OCI-LY1 (cell line): Measurements from ENCODE around the gene FXYD6.
A peak's percentile ranks its signal among the peaks of the same experiment; 100 is the strongest.

Source experiments
- H2AFZ ChIP-seq: fragments of 200-600 bp; sonication (generic), shearing (Covaris generic); 2 replicates; pipeline ENCODE4 v1.6.0; 2014; ENCODE audit warnings: antibody characterized with exemption, mild to moderate bottlenecking, low read length
- H3F3A ChIP-seq: fragments of 200-600 bp; sonication (generic), shearing (Covaris generic); 2 replicates; pipeline ENCODE4 v1.6.0; 2014; ENCODE audit warnings: mild to moderate bottlenecking, antibody characterized with exemption, low read length, moderate library complexity; ENCODE audit not compliant: insufficient read depth
- H3K27ac ChIP-seq: fragments of 200-600 bp; sonication (generic); 2 replicates; pipeline ENCODE4 v1.5.1; 2014; ENCODE audit warnings: low read length, mixed run types, mild to moderate bottlenecking, low read depth; ENCODE audit not compliant: poor library complexity, severe bottlenecking
- H3K27me3 ChIP-seq: fragments of 200-600 bp; sonication (generic); 2 replicates; pipeline ENCODE4 v1.6.0; 2014; ENCODE audit warnings: antibody characterized with exemption, mild to moderate bottlenecking, low read length, moderate library complexity; ENCODE audit not compliant: insufficient read depth
- H3K36me3 ChIP-seq: fragments of 200-600 bp; sonication (generic); 2 replicates; pipeline ENCODE4 v1.6.1; 2014; ENCODE audit warnings: mild to moderate bottlenecking, antibody characterized with exemption, low read length, moderate library complexity, mixed read lengths; ENCODE audit not compliant: insufficient read depth
- H3K4me1 ChIP-seq: fragments of 200-600 bp; sonication (generic); 2 replicates; pipeline ENCODE4 v1.5.1; 2014; ENCODE audit warnings: mild to moderate bottlenecking, low read length, moderate library complexity; ENCODE audit not compliant: insufficient read depth, severe bottlenecking
- H3K4me2 ChIP-seq: fragments of 200-600 bp; sonication (generic), shearing (Covaris generic); 2 replicates; pipeline ENCODE4 v1.6.1; 2014; ENCODE audit warnings: low read length
- H3K4me3 ChIP-seq: fragments of 200-600 bp; sonication (generic); 2 replicates; pipeline ENCODE4 v1.5.1; 2014; ENCODE audit warnings: low read length, low read depth, mild to moderate bottlenecking, mixed read lengths; ENCODE audit not compliant: poor library complexity, severe bottlenecking
- H3K79me2 ChIP-seq: fragments of 200-600 bp; shearing (Covaris generic); 2 replicates; pipeline ENCODE4 v1.6.1; 2016; ENCODE audit warnings: mixed run types, low read length, mixed read lengths; ENCODE audit not compliant: insufficient read depth
- H3K9ac ChIP-seq: fragments of 200-600 bp; sonication (generic), shearing (Covaris generic); 2 replicates; pipeline ENCODE4 v1.6.1; 2014; ENCODE audit warnings: mild to moderate bottlenecking, low read length, mixed read lengths
- H3K9me2 ChIP-seq: fragments of 200-600 bp; sonication (generic), shearing (Covaris generic); 2 replicates; pipeline ENCODE4 v1.6.1; 2014; ENCODE audit warnings: low read depth, mild to moderate bottlenecking, low read length, mixed read lengths
- H3K9me3 ChIP-seq: fragments of 200-600 bp; shearing (Covaris generic); 2 replicates; pipeline ENCODE4 v1.6.1; 2014; ENCODE audit warnings: low read length, mixed read lengths
- H4K20me1 ChIP-seq: fragments of 200-600 bp; sonication (generic), shearing (Covaris generic); 2 replicates; pipeline ENCODE4 v1.6.0; 2016; ENCODE audit warnings: mild to moderate bottlenecking, low read length; ENCODE audit not compliant: insufficient read depth
- CTCF ChIP-seq: fragments of 200-600 bp; sonication (generic), shearing (Covaris generic); IDR thresholded peaks from 2 replicates; pipeline ENCODE4 v1.5.1; 2017; ENCODE audit warnings: mild to moderate bottlenecking, antibody characterized with exemption, low read length, moderate library complexity, mixed read lengths
- EZH2 ChIP-seq: fragments of 200-600 bp; sonication (generic), shearing (Covaris generic); IDR thresholded peaks from 2 replicates; pipeline ENCODE4 v1.8.0; 2017; ENCODE audit warnings: borderline replicate concordance, mixed run types, mild to moderate bottlenecking, antibody characterized with exemption, low read length, moderate library complexity, mixed read lengths

FXYD6 gene

GRCh38 chr11:117843666-117844484 is 32.6 kb downstream of the FXYD6 start:
- no peak overlapping the region for H3K27ac ChIP-seq
- H3K36me3 ChIP-seq: no peaks in the 10 kb centered on the region
- H3K4me3 ChIP-seq: no peak overlapping the region
- no peak overlapping the region for H2AFZ ChIP-seq
- no peaks in the 10 kb centered on the region for H4K20me1 ChIP-seq
- H3F3A ChIP-seq: no peaks in the 10 kb centered on the region
- H3K9me2 ChIP-seq: no peaks in the 10 kb centered on the region
- no peaks in the 10 kb centered on the region for H3K9me3 ChIP-seq
- peak; percentile 81 for TF ChIP-seq CTCF
- no peak for TF ChIP-seq EZH2
- H3K4me2 ChIP-seq: no peak overlapping the region
- no peaks in the 10 kb centered on the region for H3K79me2 ChIP-seq
- no peaks in the 10 kb centered on the region for H3K4me1 ChIP-seq
- no peak overlapping the region for H3K9ac ChIP-seq
- H3K27me3 ChIP-seq: no peaks in the 10 kb centered on the region

- Histone ChIP-seq H3K9ac (no peak overlapping the region), H3K36me3 (no peaks in the 10 kb centered on the region), H3K9me3 (no peaks in the 10 kb centered on the region), H3K79me2 (no peaks in the 10 kb centered on the region), H3K27ac (no peak overlapping the region), H3F3A (no peaks in the 10 kb centered on the region), H2AFZ (no peak overlapping the region), H3K4me2 (no peak overlapping the region), H3K4me3 (no peak overlapping the region), H3K9me2 (no peaks in the 10 kb centered on the region), H4K20me1 (no peaks in the 10 kb centered on the region), H3K4me1 (no peaks in the 10 kb centered on the region), H3K27me3 (no peaks in the 10 kb centered on the region)
- TF ChIP-seq EZH2: no peak
- TF ChIP-seq CTCF: no peak
Observed at GRCh38 chr11:117842131-117842941, 34.1 kb downstream of the FXYD6 start.

DNA sequence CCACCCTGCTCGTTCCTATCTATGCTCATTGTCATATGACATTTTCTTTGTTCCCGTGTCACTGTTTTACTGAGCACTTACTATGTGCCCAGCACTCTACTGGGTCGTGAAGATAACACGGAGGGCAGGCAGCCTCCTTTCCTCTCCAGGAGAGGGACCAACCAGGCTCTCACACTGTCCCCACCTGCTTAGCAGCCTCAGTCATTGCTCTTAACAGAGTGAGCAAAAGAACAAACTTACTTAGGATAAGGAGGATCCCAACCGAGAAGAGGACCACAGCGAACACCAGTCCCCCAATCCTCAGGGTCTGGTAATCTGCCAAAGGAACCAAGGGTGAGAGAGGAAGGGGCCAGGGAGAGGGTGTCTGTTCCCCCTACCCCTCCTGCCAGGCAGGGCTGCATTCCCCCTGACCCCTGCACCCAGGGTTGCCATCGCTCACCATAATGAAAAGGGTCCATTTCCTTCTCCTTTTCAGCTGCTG is 34.9 kb downstream of the FXYD6 start:
- H3K4me3 ChIP-seq: no peak overlapping the region
- H3K79me2 ChIP-seq: no peaks in the 10 kb centered on the region
- H3K27ac ChIP-seq: no peak overlapping the region
- no peaks in the 10 kb centered on the region for H3F3A ChIP-seq
- no peaks in the 10 kb centered on the region for H3K4me1 ChIP-seq
- no peaks in the 10 kb centered on the region for H3K9me3 ChIP-seq
- no peak overlapping the region for H2AFZ ChIP-seq
- no peak overlapping the region for H3K4me2 ChIP-seq
- no peak overlapping the region for H3K9ac ChIP-seq
- no peaks in the 10 kb centered on the region for H3K27me3 ChIP-seq
- no peaks in the 10 kb centered on the region for H4K20me1 ChIP-seq
- no peaks in the 10 kb centered on the region for H3K36me3 ChIP-seq
- H3K9me2 ChIP-seq: no peaks in the 10 kb centered on the region
- TF ChIP-seq EZH2: no peak
- no peak for TF ChIP-seq CTCF
